Endometrial microvascular endothelial cells (primary cell): ENCODE results near the gene NHS. TPM values are rescaled to one million over a fixed set of nuclear protein-coding genes. Genes with fewer than 3 reads are reported as not detected.

Source experiments
- in situ Hi-C: cut with HindIII; loops from 2 replicates; pipeline ENCODE4 v1.10.0; 2017; ENCODE audit warnings: low sequenced_read_pairs, low pct_unique_long_range_greater_than_20kb; ENCODE audit errors: inconsistent ontology term
- total RNA-seq: library from RNA; depleted of rRNA; stranded (reverse); fragments of >200 nt; gene quantifications from one replicate; pipeline ENCODE4 v1.2.3, GENCODE V29; 2015; ENCODE audit errors: inconsistent ontology term

NHS gene
- total RNA-seq, 1 donor from 2014 or later = not detected

GRCh38 chrX:17674601-17675000, 299.6 kb downstream of the NHS start:
- in situ Hi-C loops = no loop called here

- in situ Hi-C loops = no loop called here
Observed at GRCh38 chrX:17679261-17679660, 304.3 kb downstream of the NHS start.

GRCh38 chrX:17679820-17680219, 304.8 kb downstream of the NHS start:
- in situ Hi-C loops = no loop called here

GRCh38 chrX:17680732-17681413, 305.9 kb downstream of the NHS start:
- in situ Hi-C loops = no loop called here

GRCh38 chrX:17682259-17682658, 307.3 kb downstream of the NHS start:
- in situ Hi-C loops = no loop called here

GRCh38 chrX:17685026-17685425, 310.0 kb downstream of the NHS start:
- in situ Hi-C loops = no loop called here

GRCh38 chrX:17687648-17688047, 312.6 kb downstream of the NHS start:
- in situ Hi-C loops = no loop called here

GRCh38 chrX:17689971-17690409, 315.0 kb downstream of the NHS start:
- in situ Hi-C loops = no loop called here

- in situ Hi-C loops = no loop called here
Observed at GRCh38 chrX:17692709-17693346, 317.8 kb downstream of the NHS start.

- in situ Hi-C loops = no loop called here
Observed at GRCh38 chrX:17697191-17697590, 322.2 kb downstream of the NHS start.

- in situ Hi-C loops = no loop called here
Observed at GRCh38 chrX:17700976-17701375, 326.0 kb downstream of the NHS start.

GRCh38 chrX:17703201-17703600, 328.2 kb downstream of the NHS start:
- in situ Hi-C loops = no loop called here

- in situ Hi-C loops = no loop called here
Observed at GRCh38 chrX:17705211-17705610, 330.2 kb downstream of the NHS start.

- in situ Hi-C loops = no loop called here
Observed at GRCh38 chrX:17706676-17707075, 331.7 kb downstream of the NHS start.

GRCh38 chrX:17707731-17708130, 332.7 kb downstream of the NHS start:
- in situ Hi-C loops = no loop called here

GRCh38 chrX:17710871-17711301, 335.9 kb downstream of the NHS start:
- in situ Hi-C loops = no loop called here

GRCh38 chrX:17713288-17713687, 338.3 kb downstream of the NHS start:
- in situ Hi-C loops = no loop called here

GRCh38 chrX:17718649-17719165, 343.7 kb downstream of the NHS start:
- in situ Hi-C loops = no loop called here

- in situ Hi-C loops = no loop called here
Observed at GRCh38 chrX:17719711-17720110, 344.7 kb downstream of the NHS start.

- in situ Hi-C loops = no loop called here
Observed at GRCh38 chrX:17721715-17722114, 346.7 kb downstream of the NHS start.
